Subcutaneous adipose tissue (tissue), 4 donors: ENCODE measurements around the gene KPNB1. TPM values are rescaled to one million over a fixed set of nuclear protein-coding genes. Genes with fewer than 3 reads are reported as not detected.

Experiments used
- total RNA-seq, 4 donors: library from RNA; depleted of rRNA; stranded (reverse); fragments of >200 nt; gene quantifications; one replicate each; pipeline ENCODE4 v1.1.0, GENCODE V29; 2016
- TF ChIP-seq, protein P1 (sequence below): fragments of 450-650 bp; IDR thresholded peaks from one replicate; pipeline ENCODE4 v1.5.1; 2016; ENCODE audit warnings: low read depth, mild to moderate bottlenecking, control low read depth, antibody characterized with exemption, moderate library complexity

KPNB1 gene
- total RNA-seq, 4 donors from 2014 or later, result 200 to 235 (median 215) TPM

DNA sequence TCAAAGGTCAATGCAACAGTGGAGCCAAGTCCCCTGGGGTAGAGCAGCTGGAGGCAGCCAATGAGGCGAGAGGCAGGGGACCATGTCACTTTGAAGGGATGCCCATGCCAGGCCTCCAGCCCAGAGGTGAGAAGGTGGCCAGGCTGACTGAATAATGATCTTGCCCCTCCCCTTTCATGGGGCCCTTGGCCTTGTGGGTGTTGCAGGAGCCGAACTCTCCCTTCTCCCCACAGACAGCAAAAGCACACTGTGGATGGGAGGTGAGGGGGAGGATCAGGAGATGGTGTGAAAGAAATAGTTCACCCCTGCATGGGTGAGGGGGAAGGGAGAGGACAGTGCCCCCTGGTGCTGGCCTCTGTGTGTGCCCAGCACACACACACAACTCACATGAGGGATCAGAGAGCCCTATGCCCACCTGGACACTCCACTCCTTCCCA, 67.6 kb downstream of the KPNB1 start:
- TF ChIP-seq, protein P1, sequence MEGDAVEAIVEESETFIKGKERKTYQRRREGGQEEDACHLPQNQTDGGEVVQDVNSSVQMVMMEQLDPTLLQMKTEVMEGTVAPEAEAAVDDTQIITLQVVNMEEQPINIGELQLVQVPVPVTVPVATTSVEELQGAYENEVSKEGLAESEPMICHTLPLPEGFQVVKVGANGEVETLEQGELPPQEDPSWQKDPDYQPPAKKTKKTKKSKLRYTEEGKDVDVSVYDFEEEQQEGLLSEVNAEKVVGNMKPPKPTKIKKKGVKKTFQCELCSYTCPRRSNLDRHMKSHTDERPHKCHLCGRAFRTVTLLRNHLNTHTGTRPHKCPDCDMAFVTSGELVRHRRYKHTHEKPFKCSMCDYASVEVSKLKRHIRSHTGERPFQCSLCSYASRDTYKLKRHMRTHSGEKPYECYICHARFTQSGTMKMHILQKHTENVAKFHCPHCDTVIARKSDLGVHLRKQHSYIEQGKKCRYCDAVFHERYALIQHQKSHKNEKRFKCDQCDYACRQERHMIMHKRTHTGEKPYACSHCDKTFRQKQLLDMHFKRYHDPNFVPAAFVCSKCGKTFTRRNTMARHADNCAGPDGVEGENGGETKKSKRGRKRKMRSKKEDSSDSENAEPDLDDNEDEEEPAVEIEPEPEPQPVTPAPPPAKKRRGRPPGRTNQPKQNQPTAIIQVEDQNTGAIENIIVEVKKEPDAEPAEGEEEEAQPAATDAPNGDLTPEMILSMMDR, result no peak

DNA sequence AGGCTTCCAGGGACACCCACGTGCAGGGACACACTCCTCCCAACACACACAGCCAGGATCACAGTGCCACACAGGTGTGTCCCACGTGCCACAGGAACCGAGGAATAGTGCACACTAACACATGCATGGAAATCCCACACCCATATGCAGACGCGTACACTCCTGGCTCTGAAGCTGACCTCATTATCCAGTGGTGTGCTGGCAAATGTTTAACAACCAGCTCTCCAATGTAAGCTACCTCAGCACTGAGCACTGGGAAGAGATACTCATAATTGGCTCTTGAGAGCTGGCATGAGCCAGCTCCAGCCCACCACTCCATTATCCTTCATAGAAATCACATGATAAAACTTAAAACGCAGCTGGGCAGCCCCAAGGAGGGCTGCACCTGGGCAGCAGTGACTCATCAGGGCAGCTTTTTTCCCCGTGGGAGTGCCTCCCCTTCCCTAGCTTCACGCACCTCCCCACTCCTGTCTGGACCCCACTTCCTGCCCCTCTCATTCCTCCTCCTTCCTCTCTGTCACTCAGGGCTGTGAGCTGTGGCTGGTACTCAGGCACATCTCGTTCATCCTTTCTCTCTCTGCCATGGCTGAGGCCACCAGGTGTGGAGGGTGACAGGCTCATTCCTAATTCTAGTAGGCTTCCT, 68.4 kb downstream of the KPNB1 start:
- TF ChIP-seq, protein P1, result no peak

DNA sequence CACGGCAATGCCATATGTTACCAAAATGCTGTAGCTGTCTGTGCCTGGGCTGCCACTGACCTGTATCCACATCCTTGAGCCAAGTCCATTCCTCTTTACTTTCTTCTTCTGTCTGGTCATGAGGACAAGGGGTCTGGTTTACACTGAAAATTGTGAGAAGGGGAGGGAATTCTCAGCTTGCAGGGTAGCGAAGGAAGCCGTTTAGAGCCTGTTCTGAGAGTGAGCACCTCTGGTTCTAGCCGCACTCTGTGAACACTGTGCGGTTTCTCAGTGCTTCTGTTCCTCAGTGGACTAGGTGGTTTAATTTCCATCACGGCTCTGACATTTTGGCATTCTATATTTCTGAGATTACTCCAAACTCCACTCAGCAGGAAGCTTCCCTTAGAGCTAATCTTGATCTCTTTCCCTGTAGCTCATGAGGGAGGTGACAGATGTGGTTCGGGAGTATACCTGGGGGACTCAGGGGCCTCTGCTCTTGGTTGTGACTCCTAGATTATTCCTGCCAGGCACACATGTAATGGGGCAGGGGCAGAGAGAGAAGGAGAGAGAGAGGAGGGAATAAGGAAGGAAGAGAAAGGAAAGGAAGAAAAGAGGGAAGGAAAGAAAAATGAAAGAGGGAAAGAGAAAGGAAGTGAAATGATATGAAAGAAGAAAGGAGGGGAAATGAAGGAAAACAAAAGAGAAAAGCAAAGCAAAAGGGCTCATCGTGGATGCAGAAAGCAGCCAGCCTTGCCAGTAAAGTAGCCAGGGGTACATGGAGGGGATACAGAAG, 69.1 kb downstream of the KPNB1 start:
- TF ChIP-seq, protein P1, result no peak

DNA sequence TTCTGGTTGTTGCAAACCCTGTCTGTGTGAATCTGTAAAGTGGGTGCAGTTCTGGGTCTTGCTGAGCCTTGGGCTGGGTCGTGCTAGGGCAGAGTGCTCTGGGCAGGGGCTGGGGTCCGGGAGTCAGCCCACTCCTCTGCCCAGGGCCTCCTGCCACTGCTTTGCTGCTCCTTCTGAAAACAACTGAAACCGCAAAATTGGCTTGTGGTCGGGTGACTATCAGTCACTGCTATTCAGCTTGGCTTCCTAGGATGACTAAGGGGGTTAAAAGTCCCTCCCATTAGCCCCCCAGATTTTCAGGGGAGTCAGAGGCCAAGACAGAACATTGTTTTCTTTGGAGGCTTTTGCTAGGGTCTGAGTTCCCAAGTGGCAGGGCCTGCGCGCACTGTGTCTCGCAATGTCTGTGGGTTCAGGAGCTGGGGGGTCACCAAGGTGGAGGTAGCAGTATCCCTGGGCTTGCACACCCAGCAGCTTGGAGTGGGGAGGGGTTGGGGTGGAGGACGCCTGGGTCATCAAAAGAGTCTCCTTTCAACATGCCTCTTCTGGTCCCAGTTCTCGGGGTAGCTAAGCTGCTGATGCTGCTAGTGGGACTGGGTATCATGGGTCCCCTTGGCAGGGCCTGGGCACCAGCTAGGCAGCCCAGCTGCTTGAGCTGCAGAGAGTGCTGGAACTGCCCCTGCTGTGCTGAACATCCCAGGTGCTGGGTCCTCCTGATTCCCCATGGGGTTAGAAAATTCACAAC, 69.9 kb downstream of the KPNB1 start:
- TF ChIP-seq, protein P1, result no peak

DNA sequence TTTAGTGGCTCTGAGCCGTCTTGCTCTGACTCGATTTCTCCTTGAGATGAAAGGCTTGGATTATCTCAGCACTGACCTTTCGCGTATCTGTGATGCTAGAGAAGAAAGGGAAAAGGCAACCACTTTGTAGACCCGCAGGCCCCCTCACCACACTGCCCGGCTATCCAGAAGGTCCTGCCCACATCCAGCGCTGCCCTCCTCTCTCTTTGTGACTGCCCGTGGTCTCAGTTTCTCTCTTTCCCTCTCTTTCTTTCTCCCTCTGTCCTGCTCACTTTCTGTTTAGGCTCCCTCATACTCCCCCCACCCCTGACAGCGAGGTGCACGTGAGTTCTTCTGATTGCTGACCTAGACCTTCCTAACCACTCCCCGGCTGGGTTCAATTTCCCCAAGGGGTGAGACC, 70.5 kb downstream of the KPNB1 start:
- TF ChIP-seq, protein P1, result no peak

DNA sequence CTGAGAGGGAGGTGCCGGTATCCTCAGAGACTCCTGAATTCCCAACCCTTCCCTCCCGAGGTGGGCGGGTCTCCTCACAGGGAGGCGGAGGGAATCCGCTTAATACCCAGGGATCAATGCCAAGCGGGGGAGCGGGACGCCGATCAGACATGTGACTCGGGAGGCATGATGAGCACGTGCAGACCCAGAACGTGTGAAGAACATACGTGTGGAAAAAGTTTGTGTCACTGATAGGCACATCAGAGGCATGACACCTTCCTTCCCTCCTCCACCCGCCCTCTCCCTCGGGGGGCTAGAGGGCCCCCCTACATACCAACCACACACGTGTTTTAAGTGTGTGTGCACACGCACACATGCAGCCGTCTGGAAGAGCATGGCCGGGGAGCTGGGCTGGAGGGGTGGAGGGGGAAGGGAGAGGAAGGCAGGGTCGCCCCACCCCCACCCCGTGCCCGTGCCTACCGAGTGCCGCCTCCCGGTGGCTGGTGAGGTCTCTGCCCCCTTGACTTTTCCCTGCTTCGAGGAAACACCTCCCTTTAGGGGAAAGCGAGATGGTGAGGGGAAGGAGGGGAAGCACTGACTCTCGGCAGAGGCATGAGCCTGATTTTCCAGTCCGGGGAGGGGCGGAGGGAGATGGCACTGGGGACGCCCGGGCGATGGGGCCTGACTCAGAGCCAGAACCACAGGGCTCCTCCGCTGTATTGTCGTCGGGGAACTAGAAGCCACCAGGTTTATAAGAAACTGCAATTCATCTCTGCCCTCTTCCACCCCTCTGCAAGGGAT, 71.2 kb downstream of the KPNB1 start:
- TF ChIP-seq, protein P1, result no peak
